ENCODE data around the gene CGNL1.

CGNL1 gene

DNA sequence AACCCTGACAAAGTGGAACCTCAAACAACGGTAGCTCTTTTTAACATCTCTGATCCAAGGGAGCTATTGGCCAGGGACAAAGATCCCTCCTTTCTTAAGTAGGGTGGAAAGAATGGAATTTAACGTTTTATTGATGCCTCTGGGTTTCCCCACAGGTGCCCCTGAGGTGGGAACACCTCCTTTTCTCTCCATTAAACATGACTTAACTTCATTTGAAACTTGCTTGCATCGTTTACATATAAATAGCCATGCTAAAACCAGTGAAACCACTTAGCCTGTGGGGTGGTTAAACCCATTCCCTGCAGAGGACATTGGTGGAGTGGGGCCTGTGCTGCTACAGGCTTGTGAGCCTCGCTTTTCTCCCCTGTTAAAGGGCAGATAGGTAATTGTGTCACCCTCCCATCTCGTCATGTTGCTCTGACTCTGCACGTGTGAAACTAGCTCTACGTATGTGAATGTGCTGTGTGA, 9.7 kb downstream of the CGNL1 start:
- no peak for DNase-seq

DNA sequence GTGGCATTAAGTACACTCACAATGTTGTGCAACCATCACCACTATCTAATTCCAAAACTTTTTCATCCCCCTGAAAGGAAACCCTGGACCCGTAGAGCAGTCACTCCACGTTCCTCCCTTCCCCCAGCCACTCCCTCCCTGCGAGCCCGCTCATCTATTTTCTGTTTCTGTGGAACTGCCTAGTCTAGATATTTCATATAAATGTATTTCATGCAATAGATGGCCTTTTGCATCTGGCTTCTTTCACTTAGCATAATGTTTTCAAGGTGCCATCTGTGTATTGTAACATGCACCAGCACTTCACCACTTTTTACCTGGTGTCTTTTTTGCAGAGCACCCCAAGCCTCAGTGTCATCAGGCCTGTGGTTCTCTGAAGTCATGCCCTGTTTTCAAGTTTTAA, 10.7 kb downstream of the CGNL1 start:
- no peak for DNase-seq

DNA sequence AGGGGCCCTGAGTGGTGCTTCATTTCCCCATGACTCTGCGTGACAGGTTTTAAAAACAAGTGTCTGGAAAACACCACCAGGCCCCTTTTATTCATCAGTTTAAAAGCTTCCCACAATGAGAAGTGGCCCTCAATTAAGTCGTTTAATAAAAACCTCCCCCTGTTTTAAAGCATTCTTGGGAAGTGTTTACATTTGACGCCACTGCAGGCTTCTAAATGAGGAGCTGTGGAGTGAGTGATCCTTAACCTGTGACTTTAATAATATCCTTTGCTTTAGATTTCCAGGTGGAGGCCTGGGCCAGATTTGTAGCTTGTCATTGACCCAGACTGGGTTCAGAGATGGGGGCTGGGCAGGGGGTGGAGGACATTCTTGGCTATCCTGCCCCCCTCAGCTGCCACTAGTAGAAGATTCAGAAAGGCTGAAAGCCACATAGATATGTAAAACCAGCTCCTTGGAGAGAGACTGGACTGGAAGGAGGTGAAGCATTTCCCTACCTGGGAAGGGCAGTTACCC, 11.3 kb downstream of the CGNL1 start:
- no peak for DNase-seq

DNA sequence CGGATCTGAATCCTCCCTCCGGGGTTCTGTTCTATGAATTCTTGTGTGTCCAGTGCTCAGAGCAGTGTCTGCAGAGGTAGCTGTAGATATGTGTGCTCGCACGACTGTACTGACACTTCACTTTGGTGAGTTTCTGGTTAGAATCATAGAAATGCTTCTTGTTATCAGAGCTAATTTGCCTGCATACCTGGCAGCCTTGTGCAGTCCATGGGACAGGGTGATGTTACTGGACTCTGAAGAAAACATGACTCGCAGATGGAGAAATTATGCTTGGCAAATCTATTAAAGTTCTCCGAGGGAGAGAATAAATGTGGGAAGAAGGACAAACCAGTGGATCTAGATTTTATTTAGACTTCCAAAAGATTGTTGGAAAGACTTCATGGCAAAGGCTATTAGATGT, 12.2 kb downstream of the CGNL1 start:
- DNase-seq, result no peak

DNA sequence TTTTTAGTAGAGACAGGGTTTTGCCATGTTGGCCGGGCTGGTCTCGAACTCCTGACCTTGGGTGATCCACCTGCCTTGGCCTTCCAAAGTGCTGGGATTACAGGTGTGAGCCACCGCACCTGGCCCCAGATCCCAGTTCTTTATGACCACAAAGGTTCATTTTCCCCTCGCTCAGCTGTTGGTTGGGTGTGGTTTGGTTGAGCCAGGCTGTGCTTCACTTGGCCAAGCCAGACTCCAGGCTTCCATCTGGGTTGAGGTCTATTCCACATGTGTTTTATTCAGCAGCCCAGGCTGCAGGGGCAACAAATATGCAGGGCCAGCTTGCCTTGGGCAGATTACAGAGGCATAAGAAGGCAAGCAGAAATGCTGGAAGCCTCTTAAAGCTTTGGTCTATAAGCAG, 13.7 kb downstream of the CGNL1 start:
- no peak for DNase-seq

DNA sequence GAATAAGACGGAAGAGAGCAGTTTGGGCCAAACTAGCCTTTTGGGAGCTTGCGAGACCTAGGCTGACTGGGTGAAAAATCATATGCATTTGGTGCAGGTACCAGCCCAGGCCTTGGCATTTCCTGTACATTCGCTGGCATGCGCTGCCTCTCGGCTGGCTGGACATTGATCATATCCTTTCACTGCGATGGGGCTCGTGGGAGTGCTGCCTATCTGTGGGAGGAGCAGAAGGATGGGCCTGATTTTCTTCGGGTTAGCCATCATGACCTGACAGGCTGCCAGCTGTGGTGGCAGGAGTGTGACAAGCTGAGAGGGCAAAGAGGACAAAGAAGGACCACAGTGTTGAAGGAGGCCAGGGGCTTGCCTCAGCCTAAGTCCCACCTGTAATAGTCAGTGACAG, 14.3 kb downstream of the CGNL1 start:
- no peak for DNase-seq

DNA sequence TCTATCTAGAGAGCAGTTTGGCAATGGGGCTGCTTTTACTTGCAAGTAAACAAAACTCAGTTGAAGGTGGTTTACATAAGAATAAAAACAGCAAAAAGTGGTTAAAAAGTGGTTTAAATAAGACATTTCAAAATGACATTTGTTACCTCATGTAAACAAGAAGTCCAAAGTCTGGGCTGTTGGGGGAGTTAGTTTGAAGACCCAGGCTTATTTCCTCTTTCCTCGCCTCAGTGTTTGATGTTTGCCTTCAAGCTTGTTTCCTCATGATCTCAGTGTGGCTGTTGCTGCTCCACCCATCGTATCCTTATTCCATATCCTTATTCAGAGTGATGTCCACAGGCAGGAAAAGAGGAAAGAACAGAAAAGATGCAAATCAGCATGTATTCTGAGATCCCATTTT, 15.2 kb downstream of the CGNL1 start:
- no peak for DNase-seq

DNA sequence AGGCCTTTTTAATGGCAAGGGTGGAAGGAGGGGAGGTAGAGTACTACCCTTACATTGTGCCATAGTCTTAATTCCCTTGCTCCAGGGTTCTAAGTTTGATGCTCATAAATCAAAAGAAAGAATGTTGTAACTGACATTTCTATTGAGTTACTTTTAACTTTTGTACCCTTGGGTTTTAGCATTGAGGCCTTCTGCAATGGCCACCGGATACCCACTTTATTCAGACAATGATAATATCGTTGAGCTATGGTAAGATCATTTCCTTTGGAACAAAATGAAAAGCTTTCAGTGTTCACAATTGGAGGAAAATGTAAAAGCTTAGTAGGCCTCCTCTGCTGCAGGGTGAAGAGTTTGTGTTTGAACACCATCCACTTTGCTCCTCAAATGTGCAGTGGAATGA, 16.8 kb downstream of the CGNL1 start:
- DNase-seq, result no peak

DNA sequence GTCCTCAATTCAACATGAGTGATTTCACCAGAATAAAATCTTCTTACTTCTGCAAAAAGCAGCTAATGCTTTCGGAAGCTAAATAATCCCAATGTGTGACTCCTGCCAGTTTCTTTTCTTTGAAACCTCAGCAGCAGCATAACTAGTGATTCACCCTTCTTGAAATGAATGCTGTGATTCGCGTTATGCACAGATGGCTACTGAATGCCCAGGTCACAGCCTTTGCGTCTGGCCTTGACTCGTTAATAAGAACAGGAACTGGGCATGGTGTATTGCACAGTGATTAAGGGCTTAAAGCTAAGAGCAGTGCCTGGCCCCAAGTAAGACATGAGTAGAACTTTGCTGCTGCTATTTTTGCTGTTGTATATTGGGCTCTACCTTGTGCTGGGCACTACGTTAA, 19.0 kb downstream of the CGNL1 start:
- DNase-seq, result no peak

DNA sequence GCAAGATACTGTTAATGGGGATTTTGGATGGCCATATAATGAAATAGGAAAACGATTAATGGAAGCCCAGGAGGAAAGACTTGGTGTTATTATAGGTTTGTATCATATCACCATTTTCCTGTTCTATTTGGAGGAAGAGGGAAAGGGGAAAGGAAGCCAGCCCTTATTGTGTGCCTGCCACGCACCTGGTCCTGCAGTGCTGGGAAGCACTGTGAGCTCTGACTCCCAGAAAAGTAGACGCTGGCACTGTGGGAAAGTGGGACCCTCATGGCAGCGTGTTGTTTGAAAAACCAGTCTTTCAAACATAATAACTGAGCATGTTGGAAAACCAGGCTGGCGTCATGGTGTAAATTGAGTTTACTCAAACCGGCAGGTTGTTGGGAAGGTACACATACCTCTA, 22.0 kb downstream of the CGNL1 start:
- no peak for DNase-seq

DNA sequence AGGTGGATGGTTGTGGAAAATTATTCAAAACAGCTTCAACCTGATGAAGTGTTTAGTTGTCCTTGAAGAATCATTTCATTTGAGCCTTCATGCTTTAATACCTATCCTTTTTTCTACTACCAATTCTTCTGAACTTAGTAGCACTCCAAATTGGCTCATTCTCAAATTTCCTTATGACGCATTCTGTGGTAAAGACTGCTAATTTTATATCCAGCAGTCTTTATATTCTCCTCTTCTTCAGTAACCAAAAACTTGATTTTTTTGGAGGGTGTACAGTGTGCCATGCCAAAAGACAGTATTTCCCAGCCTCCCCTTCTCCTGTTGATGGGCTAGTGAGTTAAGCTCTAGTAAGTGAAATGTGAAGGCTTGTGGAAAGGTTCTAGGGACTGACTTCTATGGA, 25.2 kb downstream of the CGNL1 start:
- no peak for DNase-seq

DNA sequence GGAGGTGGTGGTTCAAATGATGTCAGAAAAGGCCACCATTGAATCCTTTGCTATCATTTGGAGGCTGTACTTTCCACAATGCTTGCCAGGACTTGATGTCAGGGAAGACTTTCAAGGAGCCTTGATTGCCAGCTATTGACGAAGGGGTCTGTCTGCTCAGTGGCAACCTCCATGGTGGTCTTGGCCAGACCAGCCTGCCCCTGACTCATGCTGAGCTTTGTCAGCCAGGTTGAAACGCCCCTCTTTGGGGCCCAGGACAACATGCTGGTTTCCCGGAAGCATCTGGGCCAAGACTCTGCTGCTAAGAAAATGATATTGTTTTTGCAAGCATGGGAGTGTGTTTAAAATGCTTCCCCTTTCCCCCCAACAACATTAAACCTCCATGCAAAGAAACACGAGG, 26.7 kb downstream of the CGNL1 start:
- DNase-seq, result no peak

DNA sequence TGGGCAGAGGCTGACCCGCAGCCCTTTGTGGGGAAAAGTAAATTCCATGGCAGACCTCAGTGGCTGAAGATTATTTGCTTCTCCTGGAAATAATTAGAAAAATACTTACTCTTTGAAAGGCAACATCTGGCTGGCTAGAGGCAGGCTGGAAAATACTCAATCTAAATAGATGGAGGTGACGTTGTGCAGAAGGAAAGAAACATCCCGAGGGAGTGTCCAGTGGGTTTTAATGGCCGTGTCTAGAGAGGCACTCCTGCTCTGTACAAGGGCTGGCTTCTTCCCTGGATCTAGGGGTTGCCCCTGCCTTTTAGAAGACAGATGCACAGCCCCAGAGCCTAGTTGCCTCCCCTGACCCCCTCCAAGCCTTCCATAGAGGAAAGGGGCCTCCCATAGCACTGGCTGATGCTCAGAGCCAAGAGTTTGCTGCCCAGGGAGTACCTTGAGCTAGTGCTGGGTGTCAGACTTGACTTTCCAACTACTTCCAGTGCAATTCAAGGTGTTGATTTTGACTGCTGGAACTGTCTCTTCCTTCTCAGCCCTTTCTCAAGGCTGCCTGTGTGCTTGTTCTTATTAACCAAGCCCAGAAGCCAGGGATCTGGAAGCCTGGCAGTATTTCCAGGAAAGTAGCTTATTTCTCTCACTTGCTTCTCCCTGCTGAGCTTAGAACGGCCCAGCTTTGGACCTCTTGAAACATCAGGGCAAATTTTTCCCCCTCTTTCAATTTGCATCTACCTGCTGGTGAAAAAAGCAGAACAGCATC, 27.4 kb downstream of the CGNL1 start:
- DNase-seq, result no peak

DNA sequence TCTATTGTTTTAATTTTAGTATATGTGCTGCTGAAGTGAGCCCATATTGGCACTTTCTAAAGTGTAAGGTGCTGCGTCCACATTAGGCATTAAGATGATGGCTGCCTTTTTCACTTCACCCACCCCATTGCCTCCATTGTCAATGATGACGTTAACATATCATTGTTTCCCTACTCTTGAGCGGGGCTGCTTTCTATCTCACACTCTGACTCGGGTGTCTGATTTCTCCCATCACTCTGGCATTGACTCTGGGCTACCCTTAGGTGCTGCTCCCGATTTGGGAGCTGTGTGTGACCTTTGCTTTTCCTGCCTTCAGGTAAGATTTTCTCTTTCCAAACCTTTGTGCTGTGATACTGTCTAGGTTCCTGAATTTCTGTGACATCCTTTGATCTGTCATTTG, 28.8 kb downstream of the CGNL1 start:
- DNase-seq, result no peak

DNA sequence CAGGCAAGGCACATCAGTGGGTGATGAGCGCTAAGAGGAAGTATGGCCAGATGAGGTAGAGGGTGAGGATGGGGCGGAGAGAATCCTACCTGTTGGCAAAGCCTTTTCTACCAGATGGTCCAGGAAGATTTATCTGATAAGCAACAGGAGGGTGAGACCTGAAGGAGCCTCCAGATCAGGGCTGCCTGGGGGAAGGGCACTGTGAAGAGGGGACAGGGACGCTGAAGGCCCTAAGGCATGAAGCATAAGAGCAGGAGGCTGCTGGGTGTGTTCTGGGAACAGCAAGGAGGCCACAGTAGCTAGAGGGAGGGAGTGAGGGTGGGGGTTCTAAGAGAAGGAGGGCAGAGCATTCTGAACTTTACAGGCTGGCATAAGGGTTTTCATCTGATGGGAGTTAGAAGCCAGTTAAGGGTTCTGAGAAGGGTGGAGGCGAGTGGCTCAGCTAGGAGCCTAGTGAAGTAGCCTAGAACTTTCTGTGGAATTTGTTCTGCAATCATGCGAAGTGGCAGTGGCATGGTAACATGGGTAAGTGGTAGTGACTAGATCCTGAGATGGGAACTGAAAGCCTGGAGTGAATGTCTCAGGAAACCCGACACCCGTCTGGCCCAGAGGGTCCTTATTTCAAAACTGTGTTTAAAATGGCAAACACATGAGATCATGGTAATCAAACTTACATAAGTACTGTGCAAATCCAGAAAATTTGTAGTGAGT, 29.9 kb downstream of the CGNL1 start:
- no peak for DNase-seq

DNA sequence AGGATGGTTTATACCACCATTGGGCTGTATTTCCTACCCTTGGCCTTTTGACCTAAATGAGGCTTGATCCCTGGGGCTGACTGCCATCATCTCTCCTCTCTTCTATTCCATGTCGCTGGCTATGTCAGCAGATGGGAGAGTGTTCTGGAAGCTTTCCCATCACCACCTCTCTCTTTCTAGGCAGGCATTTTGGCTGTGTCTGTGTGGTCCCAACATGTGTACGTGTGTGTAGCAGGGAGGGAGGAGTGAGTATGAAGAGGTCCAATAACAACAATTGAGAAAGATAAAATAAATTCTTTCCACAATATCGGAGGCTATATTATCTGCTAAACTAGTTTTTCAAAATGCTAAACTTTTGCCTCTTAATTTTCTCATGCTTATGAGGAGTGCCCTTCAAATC, 34.1 kb downstream of the CGNL1 start:
- DNase-seq, result no peak

DNA sequence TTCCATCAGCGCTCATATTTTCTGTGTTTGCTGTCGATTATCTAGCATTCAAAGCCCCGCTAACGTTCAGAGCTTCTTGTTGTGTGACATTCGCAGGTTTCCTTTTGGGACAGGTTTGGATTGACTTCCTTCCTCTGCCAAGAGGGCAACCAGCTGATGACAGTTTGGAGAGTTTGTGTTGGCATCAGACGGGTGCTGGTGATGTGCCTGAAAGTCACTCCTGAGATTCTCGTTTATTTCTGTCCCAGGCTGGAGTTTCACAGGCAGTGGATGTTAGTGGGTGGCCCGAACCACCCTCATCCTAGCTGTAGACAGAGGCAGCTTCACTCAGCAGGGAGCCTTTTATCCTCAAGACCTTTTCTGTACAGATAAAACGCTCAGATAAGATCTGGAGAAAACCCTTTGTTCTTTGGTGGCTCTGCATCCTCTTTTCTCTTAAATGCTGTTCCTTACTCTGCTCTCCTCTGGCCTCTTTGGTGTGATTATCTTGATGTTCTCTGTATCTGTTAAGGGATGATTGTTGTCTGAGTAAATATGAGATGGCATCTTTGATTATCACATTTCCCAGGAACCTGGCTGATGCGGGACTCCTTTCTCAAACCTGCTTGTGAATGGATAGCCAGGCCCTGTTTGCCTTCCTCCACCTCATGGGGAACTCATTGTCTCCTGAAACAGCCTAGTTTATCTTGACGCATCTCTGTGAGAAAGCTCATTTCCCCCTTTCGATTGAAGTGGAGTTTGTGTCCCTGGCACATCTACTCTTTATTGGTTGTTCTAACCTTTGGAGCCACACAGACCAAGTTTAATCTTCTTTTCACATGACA, 35.9 kb downstream of the CGNL1 start:
- DNase-seq, result no peak

DNA sequence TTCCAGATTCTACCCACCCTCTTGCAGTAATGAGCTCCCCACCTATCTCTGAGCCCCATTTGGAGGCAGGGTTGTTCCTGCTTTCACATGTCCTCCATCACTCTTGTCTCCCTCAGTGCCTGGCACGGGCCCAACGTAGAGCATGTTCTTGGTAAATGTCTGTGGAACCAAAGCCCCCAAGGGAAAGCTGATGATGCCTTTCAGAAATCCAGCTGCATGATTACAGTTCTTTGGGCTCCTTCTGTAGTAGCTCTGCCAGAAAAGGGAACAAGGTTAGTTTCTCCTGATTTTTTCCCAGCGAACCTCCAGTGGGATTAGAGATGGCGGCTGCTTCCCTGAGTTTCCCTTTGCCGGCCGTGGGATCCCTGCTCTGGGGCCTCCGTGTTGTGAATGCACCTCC, 39.3 kb downstream of the CGNL1 start:
- DNase-seq, result no peak

DNA sequence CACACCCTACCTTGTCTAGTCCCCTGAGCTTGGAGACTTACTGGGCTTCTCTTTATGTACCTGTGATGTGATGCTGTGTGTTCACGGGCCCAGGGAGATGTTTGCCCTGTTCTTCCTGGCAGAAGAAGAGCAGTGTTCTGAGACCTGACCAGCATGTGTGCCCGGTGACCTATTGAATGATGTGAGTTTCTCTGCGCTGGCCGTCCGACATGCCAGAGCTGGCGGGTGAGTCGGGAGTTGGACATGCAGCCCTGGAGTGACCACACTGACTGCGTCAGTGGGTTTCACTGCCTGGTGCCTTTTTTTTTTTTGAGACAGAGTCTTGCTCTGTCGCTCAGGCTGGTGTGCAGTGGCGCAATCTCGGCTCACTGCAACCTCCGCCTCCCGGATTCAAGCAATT, 42.3 kb downstream of the CGNL1 start:
- DNase-seq, result no peak

DNA sequence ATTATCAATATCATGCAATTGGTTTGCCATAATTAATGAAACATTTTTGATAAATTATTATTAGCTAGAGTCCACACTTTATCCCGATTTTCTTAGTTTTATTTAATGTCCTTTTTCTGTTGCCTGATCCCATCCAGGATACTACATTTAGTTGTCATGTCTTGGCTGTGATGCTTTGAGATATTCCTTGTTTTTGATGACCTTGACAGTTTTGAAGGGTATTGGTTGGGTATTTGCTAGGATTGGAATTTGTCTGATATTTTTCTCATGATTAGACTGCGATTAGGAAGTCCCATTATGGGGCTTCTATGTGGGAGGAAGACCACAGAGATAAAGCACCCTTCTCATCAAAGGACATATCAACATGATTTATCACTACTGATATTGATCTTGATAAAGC, 43.0 kb downstream of the CGNL1 start:
- no peak for DNase-seq

DNA sequence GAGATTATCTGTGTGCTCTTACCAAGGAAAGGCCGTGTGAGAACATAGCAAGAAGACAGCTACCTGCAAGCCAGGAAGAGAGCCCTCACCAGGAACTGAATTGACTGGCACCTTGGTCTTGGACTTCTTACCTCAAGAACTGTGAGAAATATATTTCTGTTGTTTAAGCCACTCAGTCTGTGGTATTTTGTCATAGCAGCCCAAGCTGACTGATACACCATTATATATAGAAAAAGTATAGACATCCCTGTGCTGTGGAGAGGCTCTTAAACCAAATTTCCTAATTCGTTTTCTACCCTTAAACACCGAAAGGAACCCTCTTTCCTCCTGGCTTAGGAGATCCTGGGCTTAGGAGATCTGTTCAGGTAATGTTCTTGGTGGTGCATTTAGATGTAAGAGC, 44.8 kb downstream of the CGNL1 start:
- no peak for DNase-seq

DNA sequence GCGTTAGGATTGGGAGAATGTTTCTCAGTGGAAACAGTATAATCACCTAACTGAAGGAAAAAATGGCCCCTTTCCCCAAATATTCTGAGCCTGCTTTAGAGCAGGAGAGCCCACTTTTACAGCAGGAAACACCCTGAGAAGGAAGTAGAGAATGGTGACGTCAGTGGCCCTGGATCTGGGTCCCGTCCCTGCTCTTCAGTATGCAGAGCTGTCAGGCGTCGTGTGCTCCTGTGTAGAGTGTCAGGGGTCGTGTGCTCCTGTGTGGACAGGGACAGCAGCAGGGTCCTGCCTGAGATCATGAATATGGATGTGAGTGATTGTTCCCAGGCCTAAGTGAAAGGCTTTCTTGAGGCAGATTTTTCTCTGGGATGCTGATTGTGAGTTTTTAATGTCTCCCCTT, 45.2 kb downstream of the CGNL1 start:
- no peak for DNase-seq

DNA sequence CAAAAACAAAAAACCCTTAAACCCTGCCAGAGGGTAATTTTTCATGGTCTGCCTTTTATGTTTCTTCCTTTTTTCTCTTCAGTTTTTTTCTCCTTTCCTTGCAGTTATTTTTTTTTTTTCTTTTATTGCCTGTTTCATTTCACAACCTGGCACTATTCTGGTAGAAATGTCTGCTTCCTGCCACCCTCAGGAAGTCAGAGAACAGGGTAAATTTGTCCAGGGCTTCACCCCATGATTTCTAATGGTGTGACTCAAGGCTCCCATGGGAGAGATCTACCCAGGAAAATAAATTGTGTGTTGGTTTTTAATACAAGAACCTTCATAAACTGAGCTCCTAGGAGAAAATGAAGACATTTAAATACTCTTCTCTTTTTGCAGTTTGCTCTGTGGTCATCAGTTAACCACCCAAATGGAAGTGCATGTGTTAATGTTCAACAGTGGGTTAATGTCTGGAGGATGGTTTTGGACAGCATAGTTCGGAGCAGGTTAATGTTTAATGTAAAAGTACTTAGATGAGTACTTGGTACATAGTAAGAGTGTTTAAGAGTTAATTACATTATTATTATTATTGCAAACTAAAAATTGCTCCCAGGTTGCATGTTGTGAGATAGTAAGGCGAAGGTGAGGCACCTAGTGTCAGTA, 45.9 kb downstream of the CGNL1 start:
- DNase-seq, result no peak
